ENCODE results near the gene WWC1.

GRCh38 chr5:168424594-168425323 lies 133.3 kb downstream of the WWC1 start:
- TF ChIP-seq CTCF (IDR thresholded peaks at IDR 0.05 in 2 of 3, conservative IDR thresholded peaks at IDR 0.05 in 1 of 3; ENCODE audit: control insufficient read depth in 2 of 3, extremely low read depth in 1 of 3, insufficient read depth in 1 of 3, low read depth in 3 of 3, low read length in 3 of 3) (no peak), MAX (IDR thresholded peaks at IDR 0.05; ENCODE audit: low read depth, low read length) (no peak), POLR2AphosphoS2 (IDR thresholded peaks at IDR 0.05; ENCODE audit: low read depth, low read length) (no peak), ZNF274 (IDR thresholded peaks at IDR 0.05; ENCODE audit: insufficient read depth, insufficient read length) (no peak), ZBTB40 (IDR thresholded peaks at IDR 0.05; ENCODE audit: borderline replicate concordance) (no peak), PKNOX1 (IDR thresholded peaks at IDR 0.05) (no peak), TARDBP (IDR thresholded peaks at IDR 0.05; ENCODE audit: borderline replicate concordance) (no peak), RFX5 (IDR thresholded peaks at IDR 0.05; ENCODE audit: low read depth, low read length) (no peak), SMC3 (IDR thresholded peaks at IDR 0.05; ENCODE audit: borderline replicate concordance, low read length) (no peak), SIX5 (IDR thresholded peaks at IDR 0.05; ENCODE audit: low read depth, low read length, severe bottlenecking) (no peak), POLR2AphosphoS5 (IDR thresholded peaks at IDR 0.05; ENCODE audit: low read length) (no peak), POLR2A (IDR thresholded peaks at IDR 0.05; ENCODE audit: low read depth, low read length) (no peak)
